Loucy (cell line): Measurements from ENCODE around the gene HRK.

Experiments used
- CTCF ChIP-seq: fragments of 200-600 bp; sonication (generic); conservative IDR thresholded peaks from 2 replicates; pipeline ENCODE4 v1.5.1; 2014; ENCODE audit warnings: mild to moderate bottlenecking, antibody characterized with exemption, low read length
- EZH2phosphoT487 ChIP-seq: fragments of 200-600 bp; IDR thresholded peaks from 2 replicates; pipeline ENCODE4 v1.6.1; 2018; ENCODE audit warnings: antibody characterized with exemption, mild to moderate bottlenecking, moderate library complexity, borderline replicate concordance

GRCh38 chr12:116903818-116904217, 22.6 kb upstream of the HRK start:
- no peak for TF ChIP-seq CTCF
- no peak for TF ChIP-seq EZH2phosphoT487
